Astrocyte (in vitro differentiated cells and primary cell): Measurements from ENCODE around the gene FRMPD2.
"Not testable (repeated sequence)": the region's sequence is repeated elsewhere in the genome, so short reads cannot be mapped to it uniquely, and the experiment has no call there.

Source experiments
- CTCF ChIP-seq: IDR thresholded peaks from 2 replicates; pipeline ENCODE4 v1.5.1; 2011; ENCODE audit warnings: low read depth, mild to moderate bottlenecking, inconsistent platforms, low read length, moderate library complexity; ENCODE audit not compliant: insufficient read depth
- EZH2 ChIP-seq: IDR thresholded peaks from 2 replicates; pipeline ENCODE4 v1.6.1; 2012; ENCODE audit warnings: mild to moderate bottlenecking, low read length, inconsistent platforms; ENCODE audit not compliant: insufficient read depth

- TF ChIP-seq CTCF, EZH2: not testable (repeated sequence)
These were observed 7.2 kb upstream of the FRMPD2 start for GRCh38 chr10:48281697-48282096.
